ENCODE data around the gene ASF1A. TPM values are rescaled to one million over a fixed set of nuclear protein-coding genes. Genes with fewer than 3 reads are reported as not detected.

Gene ASF1A
- total and polyA plus RNA-seq, 11 donors, result 9.8 to 28.9 (median 22.1) TPM

GRCh38 chr6:118952683-118953082, 58.7 kb downstream of the ASF1A start:
- no peak overlapping the region for H3K4me3 ChIP-seq

DNA sequence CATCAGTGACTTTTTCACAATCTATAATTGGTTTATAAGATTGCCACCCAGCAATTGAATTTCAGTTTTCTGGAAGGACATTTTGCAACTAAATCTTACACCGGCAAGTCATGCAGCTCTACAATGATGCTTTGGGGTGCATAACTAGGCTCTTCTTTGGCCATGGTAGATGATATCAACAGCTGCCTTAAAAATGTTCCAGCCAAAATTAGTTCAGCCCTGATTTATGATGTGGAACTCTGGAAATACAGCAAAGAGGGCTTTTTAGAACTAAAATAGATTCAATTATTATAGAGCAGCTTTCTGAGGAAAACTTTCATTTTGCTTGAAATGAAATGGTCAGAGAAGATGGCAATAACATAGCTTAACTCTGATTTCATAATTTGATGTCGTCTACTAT, 59.4 kb downstream of the ASF1A start:
- 67 to 91% (median 79%) methylated on average over 2 of the region's 2 CpGs for WGBS, 4 donors
- ATAC-seq, result no peak

More at GRCh38 chr6:118952683-118953082, 58.7 kb downstream of the ASF1A start:
- no peaks in the 10 kb centered on the region for H3K4me1 ChIP-seq
- 94 to 98% (median 97%) methylated on average over 2 of the region's 2 CpGs for WGBS, 4 donors
- H3K9me3 ChIP-seq, result peaks cover 0 to 19% (median 0%) of the 10 kb centered on the region in 12 donors
- no peak for TF ChIP-seq CTCF (IDR thresholded peaks at IDR 0.05)
- TF ChIP-seq POLR2A (IDR thresholded peaks at IDR 0.05), result no peak
- intact Hi-C loops (cut with DNase I), result no loop called here
- no peak overlapping the region for H3K27ac ChIP-seq
- H3K27me3 ChIP-seq, result no peaks in the 10 kb centered on the region
- H3K36me3 ChIP-seq, result no peaks in the 10 kb centered on the region
- DNase-seq (no peak), ATAC-seq (no peak)

More for the DNA sequence above, 59.4 kb downstream of the ASF1A start:
- no peak overlapping the region for H3K4me3 ChIP-seq
- intact Hi-C loops (cut with DNase I), result no loop called here
- H3K27me3 ChIP-seq, result no peaks in the 10 kb centered on the region
- H3K36me3 ChIP-seq, result no peaks in the 10 kb centered on the region
- no peak overlapping the region for H3K27ac ChIP-seq
- peaks cover 0 to 14% (median 0%) of the 10 kb centered on the region in 12 donors for H3K9me3 ChIP-seq
- no peak for DNase-seq
- H3K4me1 ChIP-seq, result no peaks in the 10 kb centered on the region
- TF ChIP-seq CTCF (IDR thresholded peaks at IDR 0.05) (no peak), POLR2A (IDR thresholded peaks at IDR 0.05) (no peak)

Other genes starting within 250 kb of the ASF1A start
- gene CEP85L, start 242.6 kb upstream of the ASF1A start, total RNA-seq, result 10 to 100 TPM in 1 of 9 donors, 1 to 10 TPM in 8; 5.1 to 14.4 (median 7.6) TPM
- 1 to 10 TPM; 1.9 to 7.7 TPM for gene CEP85L, start 242.6 kb upstream of the ASF1A start, polyA plus RNA-seq
- gene MCM9, start 41.0 kb downstream of the ASF1A start, total RNA-seq, result 1 to 10 TPM; 2.2 to 8.5 (median 4.9) TPM
- 1 to 10 TPM; 2.1 to 3.6 TPM for gene MCM9, start 41.0 kb downstream of the ASF1A start, polyA plus RNA-seq
- 1 to 10 TPM in 3 of 9 donors, under 1 TPM in 6; 0.16 to 1.1 (median 0.45) TPM for gene FAM184A, start 184.5 kb downstream of the ASF1A start, total RNA-seq
- gene FAM184A, start 184.5 kb downstream of the ASF1A start, polyA plus RNA-seq, result under 1 TPM; 0.18 to 0.65 TPM

Measured in heart left ventricle (tissue), 16 donors.